ENCODE results near the gene NOTCH3.

Gene NOTCH3

DNA sequence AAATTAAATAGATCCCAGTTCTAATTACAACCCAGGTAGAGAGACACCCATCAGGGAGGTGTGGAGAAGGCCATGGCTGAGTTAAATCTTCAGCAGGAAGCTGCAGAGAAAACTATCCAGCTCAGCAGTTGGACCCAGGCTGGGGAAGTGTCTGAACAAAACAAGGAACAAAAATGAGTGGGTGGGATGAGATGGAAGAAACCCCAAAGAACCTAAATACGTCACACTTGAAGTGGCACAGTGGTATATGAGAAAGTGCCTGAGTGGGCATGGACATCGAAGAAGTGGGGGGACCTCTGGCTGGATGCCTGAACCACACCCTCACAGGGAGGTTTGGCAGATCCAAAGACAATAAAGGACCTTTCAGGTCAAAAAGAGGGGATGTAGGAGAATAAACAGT, 35.0 kb upstream of the NOTCH3 start:
- no peak for DNase-seq

DNA sequence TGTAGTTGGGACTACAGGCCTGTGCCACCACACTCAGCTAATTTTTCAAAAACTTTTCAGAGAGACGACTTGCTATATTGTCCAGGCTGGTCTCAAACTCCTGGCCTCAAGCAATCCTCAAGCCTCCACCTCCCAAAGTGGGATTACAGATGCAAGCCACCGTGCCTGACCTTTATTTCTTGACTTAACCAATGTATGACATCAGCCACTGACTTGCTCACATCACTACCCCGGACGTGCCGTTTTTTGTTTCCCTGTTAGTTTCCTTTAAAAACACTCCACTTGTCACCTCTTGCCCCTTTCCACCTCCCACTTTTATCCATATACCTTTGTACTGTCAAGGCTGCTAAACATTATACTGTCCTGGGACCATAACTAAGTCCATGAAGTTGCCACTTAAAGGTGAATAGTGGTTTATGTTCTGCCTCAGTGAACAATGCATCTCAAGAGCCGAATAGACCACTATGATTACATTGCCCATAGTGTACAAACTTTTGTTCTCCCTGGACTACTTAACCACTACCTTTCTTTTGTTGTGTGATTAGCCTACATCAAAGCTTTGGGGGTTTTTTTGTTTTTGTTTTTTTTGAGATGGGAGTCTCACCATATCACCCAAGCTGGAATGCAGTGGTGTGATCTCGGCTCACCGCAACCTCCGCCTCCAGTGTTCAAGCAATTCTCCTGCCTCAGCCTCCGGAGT, 33.8 kb upstream of the NOTCH3 start:
- no peak for DNase-seq

DNA sequence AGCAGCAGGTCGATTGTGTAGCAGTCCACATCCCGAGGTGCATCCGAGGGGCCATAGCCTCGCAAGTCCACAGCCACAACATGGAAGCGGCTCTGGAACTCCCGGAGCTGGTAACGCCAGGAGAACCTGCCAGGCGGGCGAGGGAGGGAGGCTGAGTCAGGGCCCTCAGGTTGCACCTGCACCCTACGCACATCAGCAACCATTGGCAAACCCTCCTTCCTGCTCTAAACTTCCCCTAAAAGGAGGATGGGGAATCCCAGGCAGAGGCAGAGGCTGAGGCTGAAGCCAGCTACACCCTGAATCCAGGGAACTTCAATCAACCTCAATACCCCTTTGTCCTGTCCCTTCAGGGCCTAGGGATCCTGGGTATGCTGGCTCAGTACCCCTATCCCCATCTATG, 30.5 kb upstream of the NOTCH3 start:
- no peak for DNase-seq

DNA sequence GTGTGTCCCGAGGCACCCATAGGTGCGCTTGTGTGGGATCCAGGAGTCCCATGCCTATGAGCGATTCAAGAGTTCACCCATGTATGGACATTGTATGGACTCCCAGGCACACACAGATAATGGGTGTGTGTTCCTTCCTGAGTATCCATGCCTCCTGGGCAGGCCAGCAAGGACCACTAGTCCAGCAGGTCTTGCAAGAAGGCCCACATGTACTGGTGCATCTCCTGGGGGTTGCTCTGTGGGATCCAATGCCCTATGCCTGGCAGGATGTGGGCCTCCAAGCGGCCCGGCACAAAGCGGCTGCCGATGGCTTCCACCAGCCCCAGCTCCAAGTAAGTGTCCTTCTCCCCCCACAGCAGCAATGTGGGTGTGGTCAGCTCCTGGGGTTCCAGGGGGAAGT, 26.5 kb upstream of the NOTCH3 start:
- no peak for DNase-seq

DNA sequence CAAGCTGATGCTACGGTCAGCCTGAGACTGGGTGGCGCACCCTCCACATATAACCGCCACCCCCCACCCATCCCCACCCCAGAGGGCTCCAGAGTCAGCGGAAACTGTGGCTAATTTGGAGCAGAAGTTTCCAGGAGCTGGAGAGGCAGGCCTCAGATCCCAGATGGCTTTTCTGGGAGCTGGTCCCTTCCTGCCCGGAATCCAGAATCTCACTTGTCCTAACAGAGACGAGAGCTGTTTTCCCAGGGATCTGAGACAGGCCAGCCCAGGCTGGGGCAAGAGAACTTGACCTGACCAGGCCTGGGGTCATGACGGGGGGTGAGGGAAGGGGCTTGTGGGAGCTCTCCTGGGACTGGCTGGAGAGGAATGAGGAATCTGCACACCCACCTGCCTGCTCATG, 25.0 kb upstream of the NOTCH3 start:
- DNase-seq, result no peak

DNA sequence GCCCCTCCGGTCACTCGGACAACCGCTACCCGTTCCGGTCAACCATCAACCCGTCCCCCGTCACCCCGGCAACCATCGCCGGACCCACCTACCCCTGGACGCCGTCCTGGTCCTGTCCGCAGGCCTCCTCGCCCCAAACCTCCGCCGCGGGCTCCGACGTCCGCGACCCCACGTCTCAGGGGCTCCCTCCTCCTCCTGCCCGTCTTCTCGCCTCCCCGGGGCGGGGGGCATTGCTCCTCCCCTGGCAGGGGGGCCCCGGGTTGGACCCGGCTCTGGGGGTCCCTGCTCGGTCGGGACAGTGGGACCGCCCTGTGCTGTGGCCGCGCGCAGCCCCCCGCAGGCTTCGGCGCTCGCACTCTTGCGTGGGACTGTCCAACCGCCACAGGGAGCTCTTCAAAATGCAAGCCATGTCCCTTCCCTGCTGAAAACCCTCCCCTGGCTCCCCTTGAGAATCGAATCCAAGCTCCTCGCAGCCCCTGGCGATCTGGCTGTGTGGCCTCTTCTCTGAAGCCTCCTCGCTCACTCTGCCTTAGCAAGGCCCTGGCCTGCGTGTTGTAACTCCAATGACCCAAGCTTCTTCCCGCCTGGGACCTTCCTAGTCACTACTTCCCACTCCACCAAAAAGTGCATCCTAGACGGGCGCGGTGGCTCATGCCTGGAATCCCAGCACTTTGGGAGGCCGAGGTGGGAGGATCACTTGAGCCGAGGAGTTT, 23.0 kb upstream of the NOTCH3 start:
- no peak for DNase-seq

DNA sequence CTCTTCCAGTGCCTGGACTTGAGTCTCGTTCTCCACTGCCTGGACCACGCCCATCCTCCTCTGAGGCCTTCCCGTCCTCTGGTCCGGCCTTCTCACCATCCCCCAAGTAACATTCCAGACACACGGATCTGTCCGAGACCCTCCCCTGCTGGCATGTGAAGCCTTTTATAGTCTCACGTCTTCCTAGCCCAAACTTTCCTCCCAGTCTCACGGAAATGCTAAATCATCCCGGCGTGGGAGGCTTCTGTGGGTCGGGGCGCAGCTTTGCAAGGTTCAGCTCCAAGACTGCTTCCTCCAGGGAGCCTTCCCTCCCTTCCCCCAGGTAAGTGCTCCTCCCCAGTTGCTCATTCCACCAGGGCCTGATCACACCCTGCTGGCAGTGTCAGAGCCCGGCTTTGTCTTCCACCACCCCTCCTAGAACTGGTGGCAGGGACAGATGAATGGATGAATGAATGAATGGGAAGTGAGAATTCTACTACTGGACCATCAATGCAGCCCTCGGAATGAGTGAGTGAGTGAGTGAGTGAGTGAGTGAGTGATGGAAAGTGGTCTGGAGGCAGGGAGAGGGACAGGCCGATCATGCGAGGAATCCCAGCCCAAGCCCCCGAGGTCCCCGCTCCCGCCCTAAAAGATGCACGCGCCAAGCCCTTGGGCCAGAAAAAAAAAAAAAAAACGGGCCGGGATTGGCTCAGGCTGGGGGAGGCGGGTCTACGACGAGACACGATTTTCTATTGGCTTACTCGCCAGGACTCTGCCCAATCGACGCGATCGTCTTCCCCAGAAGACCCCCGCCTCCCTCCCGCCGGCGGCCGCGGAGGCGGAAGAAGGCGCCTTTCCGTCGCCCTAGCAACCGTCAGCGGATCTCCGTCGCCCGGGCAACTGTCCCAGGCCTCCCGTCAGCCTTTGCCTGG, 22.2 kb upstream of the NOTCH3 start:
- DNase-seq, result peak; percentile 93

DNA sequence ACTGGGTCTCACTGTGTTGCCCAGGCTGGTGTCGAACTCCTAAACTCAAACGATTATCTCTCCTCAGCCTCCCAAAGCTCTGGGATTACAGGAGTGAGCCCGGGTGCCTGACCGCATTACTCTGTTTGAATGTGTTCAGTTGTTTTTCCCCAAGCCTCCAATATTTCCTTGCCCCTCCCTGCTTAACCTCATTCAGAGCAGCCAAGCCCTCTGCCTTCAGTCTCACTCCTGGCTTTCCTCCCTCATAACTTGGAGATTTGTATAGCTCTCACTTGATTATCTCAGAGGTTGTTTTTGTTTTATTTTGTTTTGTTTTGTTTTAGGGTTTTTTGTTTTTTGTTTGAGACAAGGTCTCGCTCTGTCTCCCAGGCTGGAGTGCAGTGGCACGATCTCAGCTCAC, 20.0 kb upstream of the NOTCH3 start:
- no peak for DNase-seq

DNA sequence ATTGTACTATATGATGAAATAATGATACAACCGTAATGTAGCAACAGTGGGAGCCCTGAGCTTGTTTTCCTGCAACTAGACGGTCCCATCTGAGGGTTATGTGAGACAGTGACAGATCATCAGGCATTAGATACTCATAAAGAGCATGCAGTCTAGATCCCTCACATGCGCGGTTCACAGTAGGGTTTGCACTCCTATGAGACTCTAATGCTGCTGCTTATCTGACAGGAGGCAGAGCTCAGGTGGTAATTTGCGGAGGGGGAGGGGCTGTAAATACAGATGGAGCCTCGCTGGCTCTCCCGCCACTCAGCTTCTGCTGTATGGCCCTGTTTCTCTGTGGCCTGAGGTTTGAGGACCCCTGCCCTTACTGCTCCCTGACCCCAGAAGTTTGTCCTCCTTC, 17.7 kb upstream of the NOTCH3 start:
- DNase-seq, result no peak

DNA sequence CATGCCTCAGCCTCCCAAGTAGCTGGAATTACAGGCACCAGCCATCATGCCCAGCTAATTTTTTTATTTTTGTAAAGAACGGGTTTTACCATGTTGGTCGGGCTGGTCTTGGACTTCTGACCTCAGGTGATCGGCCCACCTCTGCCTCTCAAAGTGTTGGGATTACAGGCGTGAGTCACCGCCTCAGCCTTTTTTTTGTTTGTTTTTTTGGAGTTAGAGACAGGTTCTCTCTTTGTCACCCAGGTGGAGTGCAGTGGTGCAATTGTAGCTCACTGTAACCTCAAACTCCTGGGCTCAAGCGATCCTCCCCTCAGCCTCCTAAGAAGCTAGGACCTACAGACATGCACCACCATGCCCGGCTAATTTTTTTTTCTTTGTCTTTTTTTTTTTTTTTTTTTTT, 15.6 kb upstream of the NOTCH3 start:
- no peak for DNase-seq

DNA sequence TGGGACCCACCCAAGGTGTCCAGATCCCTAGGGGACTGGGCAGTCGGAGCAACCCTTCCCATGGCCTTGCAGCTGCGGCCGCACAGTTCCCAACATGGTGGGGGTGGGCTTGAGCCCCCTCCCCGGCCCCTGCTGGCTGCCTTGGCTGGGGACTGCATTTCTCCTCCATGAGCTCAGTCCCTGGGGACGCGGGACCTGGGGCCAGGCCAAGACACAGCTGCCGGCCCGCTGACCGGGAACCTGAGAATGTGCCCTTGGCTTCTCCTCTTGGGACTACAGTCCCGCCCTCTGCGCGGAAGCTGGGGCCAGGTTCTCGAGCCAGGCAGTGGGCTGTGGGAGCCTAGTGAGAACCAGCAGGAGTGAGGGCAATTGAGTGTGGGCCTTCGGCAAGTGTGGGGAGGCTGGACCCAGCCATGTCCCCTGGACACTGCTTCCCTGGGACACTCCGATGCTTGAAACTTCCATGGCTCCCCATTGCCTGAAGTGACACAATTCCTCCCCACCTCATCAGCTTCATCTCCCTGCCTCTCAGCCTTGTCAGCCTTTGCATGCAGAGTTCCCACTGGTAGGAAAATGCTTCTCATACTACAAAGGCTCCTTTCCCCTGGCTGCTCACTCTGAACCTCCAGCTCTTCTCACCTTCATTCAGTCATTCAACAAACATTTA, 13.1 kb upstream of the NOTCH3 start:
- no peak for DNase-seq

DNA sequence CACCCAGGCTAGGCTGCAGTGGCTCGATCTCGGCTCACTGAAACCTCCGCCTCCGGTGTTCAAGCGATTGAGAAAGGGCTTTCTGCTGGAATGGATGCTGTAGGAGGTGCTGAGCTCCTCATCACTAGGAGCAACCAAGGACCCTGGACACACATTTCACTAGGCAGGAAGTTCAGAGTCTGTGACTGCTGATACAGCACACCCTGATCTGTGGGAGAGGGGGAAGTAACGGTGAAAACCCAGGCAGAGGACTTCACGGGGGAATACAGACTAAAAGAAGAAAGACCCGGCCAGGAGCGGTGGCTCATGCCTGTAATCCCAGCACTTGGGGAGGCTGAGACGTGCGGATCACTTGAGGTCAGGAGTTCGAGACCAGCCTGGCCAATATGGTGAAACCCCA, 11.9 kb upstream of the NOTCH3 start:
- DNase-seq, result no peak

DNA sequence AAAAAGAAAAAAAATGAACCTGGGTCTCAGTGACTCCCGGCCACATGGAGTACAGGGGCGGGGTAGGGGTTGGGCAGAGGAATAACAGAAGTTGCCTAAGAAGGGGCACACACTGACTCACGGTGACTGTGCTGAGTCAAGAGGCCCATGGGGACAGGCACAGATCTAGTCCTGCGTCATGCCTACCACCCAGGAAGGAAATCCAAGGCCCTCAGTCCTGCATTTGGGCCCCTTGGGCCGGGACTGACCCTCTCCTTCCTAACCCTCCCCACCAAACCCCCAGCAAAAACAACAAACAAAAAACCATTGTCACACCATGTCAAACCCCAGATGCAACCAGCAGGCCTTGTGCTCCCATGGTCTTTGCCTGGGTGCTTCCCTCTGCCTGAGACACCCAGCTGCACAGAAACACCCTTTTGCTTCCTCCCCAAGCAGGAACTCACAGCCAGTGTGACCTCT, 9.6 kb upstream of the NOTCH3 start:
- no peak for DNase-seq

DNA sequence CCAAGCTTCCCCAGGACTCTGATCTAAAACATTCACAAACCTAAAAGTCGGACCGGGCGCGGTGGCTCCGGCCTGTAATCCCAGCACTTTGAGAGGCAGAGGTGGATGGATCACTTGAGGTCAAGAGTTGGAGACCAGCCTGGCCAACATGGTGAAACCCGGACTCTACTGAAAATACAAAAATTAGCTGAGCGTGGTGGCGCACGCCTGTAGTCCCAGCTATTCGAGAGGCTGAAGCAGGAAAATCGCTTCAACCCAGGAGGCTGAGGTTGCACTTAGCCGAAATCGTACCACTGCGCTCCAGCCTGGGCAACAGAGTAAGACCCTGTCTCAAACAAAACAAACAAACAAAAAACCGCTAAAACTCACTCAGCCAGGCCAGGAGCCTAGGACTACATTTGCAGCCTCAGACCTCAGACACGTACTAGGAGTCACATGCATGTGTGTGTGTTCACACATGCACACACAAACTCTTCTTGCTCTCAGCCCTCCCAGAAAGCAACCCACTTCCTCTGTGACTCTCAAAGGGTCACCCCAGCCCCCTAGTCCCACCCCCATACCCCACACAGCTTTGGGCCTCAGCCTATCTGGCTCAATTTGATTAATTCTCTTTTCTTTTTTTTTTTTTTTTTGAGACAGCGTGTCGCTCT, 704 bp upstream of the NOTCH3 start:
- DNase-seq, result no peak

DNA sequence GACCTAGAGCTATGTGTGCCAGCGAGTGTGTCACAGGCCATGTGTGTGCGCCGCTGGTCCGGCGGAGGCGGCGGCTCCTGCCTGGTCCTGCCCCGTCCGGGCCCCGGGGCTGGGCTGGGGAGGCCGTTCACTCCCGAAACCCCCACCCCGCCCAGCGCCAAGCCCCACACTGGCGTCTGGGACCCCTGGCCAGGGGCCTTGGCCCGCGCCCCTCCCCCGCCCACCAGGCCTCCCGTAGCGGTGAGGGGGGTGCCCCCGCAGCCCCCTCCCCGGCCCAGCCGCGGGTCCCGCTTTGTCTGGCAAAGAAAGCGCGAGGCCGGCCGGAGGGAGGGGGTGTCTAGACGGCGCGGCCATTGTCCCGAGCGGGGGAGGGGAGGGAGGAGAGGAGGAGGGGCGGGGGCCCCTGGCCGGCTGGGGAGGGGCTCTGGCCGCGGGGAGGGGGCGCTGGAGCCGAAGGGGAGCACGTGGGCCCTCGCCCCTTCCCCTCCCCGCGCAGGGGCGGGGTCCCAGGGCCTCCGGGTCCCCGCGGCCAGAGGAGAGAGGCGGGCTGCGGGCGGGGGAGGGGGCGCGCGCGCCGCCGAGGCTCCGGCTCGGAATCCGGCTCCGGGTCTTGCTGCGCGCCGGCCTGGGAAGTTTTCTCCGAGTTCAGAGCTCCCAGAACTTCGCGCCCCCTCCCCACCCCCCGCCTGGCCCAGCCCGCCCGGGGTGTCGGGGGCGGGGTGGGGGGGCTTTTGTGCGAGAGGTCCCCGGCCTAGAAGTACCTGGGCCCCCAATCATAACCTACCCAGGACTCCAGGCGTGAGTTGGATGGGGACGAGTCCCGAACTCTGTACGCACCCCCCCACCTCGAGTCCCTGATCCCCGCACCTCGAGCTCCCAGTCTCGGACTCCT, 888 bp downstream of the NOTCH3 start:
- no peak for DNase-seq

DNA sequence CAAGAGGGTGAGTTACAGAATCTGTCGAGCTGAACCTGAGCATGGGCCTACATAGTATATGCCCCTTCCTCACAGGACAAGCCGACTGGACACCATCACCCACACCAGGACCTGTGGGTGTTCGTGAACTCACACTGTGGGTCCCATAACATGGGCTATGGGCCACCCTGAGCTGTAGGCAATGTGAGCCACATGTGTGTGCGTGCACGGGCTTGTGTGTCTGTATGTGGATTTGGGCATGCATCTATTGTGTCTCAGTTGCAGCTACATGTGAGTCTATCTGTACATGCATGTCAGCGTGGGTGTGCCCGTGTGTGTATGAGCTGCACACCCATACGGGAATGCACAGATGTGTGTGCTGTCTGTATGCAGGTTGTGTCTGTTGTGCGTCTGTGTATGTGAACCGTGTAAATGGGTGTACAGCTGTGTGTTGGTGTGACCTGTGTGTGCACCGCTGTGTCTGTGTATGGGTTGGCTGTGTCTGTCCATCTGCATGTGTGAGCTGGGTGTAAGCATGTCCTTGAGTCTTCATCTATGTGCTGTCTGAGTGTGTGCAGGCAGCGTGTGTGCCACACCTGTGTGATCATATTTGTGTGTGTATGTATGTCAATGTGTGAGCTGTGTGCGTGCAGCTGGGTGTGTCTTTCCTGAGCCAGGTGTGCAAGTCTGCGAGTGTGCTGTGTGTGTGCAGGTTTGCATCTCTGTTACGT, 1.7 kb downstream of the NOTCH3 start:
- no peak for DNase-seq

DNA sequence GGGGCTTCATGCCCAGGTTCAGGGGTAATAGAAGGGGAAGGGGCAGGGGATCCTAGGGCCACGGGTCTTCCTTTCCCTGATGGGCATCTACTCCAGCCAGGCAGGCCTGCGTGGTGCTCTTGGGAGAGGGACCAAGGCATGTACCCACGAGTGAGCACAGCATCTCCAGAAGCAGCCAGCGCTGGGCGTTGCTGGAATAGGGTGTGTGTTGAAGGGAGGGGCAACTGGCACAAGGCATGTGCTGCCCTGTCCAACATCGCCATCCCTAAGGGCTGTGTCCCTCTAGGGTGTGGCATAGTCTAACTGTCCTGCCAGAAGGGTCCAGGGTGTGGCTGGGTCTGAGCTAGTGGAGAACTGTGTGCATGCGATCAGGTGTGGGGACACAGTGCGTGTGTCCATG, 2.9 kb downstream of the NOTCH3 start:
- no peak for DNase-seq

DNA sequence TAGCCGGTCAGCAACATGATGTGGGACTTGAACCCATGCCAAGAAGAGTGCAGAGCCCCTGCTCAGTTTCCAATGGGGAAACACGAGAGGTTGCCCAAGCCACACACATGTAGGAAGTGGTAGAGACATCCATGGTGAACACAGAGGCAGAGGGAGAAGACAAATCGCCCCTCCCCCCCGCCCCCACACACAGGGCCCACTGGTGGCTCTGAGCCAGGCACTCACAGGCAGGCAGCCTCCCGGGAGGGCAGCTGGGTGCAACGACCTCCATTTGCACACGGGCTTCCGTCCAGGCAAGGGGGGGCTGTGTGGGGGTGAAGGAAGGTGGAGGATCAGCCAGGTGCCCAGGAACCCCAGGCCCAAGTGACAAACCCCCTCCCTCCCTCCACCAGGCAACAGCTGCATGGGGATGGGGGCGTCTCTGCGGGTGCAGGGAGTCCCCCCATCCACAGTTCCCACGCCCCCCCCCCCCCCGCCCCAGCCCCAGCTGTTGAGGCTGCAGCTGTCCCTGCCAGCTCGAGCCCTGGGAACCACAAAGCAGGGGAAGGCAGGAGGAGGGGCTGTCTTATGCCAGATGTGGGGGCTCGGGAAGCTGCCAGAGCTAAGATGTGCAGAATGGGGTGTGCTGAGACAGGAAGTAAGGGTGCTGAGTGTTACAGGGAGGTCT, 3.4 kb downstream of the NOTCH3 start:
- no peak for DNase-seq

DNA sequence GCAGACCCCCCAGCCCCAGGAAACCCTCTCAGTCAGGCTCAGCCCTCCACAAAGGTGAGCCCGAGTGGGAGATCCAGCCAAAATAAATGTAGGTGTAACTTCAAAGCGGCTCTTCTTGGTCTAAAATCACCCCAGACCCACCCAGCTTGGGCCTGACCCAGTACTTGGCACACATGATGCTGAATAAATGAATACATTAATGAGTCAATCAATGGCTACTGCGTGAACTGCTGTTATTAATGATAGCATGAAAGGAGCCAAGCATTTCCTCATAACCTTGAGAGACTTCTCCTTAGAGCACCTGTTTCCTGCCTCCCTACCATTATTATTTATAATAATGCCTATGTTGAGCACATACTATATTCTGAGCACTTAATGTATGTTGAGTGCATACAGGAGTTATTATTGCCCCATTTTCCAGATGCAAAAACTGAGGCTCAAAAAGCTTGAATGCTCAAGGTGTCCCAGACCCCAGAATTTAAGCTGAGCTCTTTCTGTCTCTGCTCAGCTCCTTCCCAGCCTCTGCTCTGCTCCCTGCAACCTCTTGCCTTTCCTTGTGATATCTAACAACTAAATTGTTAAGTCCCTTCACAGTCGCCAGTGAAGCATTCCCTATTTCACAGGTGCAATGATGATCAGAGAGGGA, 4.3 kb downstream of the NOTCH3 start:
- no peak for DNase-seq

Measured in NCI-H2081 (cell line).